A549 (cell line): ENCODE data around the gene COLEC12.

ENCODE experiments used
- RFX5 ChIP-seq: fragments of 450-650 bp; IDR thresholded peaks from 2 replicates; pipeline ENCODE4 v1.7.1; 2014; ENCODE audit warnings: antibody characterized with exemption, mild to moderate bottlenecking, moderate library complexity
- TF ChIP-seq, protein P1 (sequence below): fragments of >200 bp; sonication (Bioruptor Twin); formaldehyde crosslinking; IDR thresholded peaks from 3 replicates; pipeline ENCODE4 v1.5.1; 2016

DNA sequence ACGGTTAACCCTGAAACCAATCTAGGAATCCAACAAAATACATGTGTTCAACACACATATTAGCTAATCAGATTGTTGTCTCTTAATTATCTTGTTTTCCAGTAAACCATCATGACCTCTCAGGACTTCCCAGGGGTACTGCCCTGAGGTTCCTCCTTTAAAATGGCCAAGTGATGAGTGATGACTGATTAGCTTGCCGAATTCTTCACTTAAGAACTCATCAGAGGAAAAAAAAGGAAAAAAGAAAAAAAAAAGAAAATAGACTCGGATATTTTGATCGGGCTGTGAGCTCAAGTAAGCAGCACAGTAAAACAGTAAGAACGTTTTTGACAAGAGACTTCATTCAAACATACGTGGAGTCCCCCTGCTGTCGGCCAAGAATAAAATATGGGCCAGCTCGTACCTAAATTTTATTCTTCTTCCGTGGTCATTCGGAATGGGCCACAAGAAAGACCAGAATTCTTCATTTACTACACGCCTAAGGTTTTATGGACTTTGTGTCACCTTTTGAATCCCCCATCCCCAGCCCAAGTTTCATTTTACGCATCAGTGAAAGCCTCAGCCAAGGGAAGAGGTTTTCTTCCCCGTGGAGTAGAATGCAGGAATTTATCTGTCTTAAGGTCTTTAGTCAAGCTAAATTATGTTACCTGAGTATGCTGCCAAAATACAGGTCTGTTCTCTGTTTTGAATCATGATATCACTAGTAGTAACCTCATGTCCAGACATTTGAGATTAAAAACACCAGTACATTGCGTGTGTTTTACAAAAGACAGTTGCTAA lies 40.5 kb downstream of the COLEC12 start:
- TF ChIP-seq, protein P1, sequence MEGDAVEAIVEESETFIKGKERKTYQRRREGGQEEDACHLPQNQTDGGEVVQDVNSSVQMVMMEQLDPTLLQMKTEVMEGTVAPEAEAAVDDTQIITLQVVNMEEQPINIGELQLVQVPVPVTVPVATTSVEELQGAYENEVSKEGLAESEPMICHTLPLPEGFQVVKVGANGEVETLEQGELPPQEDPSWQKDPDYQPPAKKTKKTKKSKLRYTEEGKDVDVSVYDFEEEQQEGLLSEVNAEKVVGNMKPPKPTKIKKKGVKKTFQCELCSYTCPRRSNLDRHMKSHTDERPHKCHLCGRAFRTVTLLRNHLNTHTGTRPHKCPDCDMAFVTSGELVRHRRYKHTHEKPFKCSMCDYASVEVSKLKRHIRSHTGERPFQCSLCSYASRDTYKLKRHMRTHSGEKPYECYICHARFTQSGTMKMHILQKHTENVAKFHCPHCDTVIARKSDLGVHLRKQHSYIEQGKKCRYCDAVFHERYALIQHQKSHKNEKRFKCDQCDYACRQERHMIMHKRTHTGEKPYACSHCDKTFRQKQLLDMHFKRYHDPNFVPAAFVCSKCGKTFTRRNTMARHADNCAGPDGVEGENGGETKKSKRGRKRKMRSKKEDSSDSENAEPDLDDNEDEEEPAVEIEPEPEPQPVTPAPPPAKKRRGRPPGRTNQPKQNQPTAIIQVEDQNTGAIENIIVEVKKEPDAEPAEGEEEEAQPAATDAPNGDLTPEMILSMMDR: no peak
- TF ChIP-seq RFX5: no peak
